AG09309 (cell line): ENCODE measurements around the gene IMMP2L.

ENCODE experiments used
- DNase-seq: peaks from one replicate; pipeline ENCODE4 v3.0.0-alpha.2; 2010; ENCODE audit warnings: low read depth
- H3K4me3 ChIP-seq: 2 replicates; pipeline ENCODE4 v1.5.1; 2011; ENCODE audit warnings: mild to moderate bottlenecking, low read depth, low read length, moderate library complexity; ENCODE audit not compliant: control insufficient read depth
- TF ChIP-seq, protein P1 (sequence below): IDR thresholded peaks from 2 replicates; pipeline ENCODE4 v1.5.1; 2011; ENCODE audit warnings: mild to moderate bottlenecking, low read depth, low read length, inconsistent platforms; ENCODE audit not compliant: insufficient read depth, control insufficient read depth; ENCODE audit errors: missing control alignments

Gene IMMP2L

DNA sequence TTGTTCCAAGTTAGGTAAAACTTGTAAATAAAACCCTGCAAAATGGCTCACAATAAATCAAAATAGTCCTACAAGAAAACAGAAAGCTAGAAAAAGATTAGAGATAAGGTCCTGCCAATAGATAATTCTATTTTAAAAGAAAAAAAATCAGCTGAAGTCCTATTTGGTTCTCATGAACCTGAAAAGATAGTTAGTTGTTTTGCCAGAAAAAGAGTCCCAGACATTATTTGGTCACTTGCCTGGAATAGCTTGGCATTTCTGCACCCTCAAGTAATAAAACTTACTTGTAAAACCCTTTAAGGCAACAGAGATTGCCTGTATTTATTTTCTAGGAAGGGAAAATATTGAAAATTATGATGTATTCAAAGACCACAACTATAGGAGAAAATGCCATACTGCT, 423.7 kb downstream of the IMMP2L start:
- DNase-seq: no peak
- H3K4me3 ChIP-seq: no peak overlapping the region
- TF ChIP-seq, protein P1, sequence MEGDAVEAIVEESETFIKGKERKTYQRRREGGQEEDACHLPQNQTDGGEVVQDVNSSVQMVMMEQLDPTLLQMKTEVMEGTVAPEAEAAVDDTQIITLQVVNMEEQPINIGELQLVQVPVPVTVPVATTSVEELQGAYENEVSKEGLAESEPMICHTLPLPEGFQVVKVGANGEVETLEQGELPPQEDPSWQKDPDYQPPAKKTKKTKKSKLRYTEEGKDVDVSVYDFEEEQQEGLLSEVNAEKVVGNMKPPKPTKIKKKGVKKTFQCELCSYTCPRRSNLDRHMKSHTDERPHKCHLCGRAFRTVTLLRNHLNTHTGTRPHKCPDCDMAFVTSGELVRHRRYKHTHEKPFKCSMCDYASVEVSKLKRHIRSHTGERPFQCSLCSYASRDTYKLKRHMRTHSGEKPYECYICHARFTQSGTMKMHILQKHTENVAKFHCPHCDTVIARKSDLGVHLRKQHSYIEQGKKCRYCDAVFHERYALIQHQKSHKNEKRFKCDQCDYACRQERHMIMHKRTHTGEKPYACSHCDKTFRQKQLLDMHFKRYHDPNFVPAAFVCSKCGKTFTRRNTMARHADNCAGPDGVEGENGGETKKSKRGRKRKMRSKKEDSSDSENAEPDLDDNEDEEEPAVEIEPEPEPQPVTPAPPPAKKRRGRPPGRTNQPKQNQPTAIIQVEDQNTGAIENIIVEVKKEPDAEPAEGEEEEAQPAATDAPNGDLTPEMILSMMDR: no peak

GRCh38 chr7:111138193-111138569, 424.1 kb downstream of the IMMP2L start:
- TF ChIP-seq, protein P1: no peak
- H3K4me3 ChIP-seq: no peak overlapping the region
- no peak for DNase-seq

GRCh38 chr7:111137296-111138192, 424.7 kb downstream of the IMMP2L start:
- DNase-seq: no peak
- TF ChIP-seq, protein P1: no peak
- H3K4me3 ChIP-seq: no peak overlapping the region

DNA sequence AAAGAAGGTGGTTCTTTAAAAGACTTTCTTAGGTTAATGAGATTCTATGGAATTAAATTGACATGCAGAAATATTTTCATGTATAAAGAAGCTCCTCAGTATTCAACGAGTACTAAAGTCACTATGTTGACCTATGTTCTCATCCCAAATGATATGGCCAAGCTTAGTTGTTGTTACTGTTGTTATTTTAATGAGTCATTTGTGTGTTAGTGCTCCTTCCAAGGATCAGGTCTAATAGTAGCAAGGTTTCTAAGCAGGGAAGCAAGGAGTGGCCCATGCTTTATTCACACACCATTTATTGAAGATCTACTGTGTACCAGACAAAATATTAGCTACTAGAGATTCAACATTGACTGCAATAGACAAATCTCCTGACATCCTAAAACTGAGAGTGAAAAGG, 429.5 kb downstream of the IMMP2L start:
- no peak for DNase-seq
- no peak overlapping the region for H3K4me3 ChIP-seq
- TF ChIP-seq, protein P1: no peak

GRCh38 chr7:111129435-111129834, 432.9 kb downstream of the IMMP2L start:
- no peak overlapping the region for H3K4me3 ChIP-seq
- TF ChIP-seq, protein P1: no peak
- no peak for DNase-seq

DNA sequence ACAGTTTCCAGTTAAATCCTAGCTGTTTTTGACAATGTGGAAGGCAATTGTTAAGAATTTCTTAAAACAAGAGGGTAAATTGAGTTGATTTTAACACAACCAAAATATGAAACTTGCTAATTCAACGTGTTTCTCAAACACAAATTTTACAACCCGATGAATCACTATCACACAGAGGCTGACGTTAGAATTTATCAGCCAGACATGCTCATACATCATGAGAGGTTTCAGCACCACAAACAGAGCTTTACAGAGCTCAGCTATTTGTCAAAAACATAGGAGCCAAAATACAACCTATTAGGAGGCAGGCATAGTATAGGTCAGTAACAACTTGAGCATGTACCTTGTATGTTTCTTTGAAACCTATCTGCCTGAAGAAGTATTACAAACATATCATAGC, 435.3 kb downstream of the IMMP2L start:
- no peak for DNase-seq
- no peak overlapping the region for H3K4me3 ChIP-seq
- TF ChIP-seq, protein P1: no peak
